COLO668 (cell line): ENCODE measurements around the gene STX2.

ENCODE experiments used
- DNase-seq: peaks from one replicate; lab custom pipeline; 2025; ENCODE audit not compliant: unreplicated experiment; lab: John Stamatoyannopoulos, UW

Gene STX2

DNA sequence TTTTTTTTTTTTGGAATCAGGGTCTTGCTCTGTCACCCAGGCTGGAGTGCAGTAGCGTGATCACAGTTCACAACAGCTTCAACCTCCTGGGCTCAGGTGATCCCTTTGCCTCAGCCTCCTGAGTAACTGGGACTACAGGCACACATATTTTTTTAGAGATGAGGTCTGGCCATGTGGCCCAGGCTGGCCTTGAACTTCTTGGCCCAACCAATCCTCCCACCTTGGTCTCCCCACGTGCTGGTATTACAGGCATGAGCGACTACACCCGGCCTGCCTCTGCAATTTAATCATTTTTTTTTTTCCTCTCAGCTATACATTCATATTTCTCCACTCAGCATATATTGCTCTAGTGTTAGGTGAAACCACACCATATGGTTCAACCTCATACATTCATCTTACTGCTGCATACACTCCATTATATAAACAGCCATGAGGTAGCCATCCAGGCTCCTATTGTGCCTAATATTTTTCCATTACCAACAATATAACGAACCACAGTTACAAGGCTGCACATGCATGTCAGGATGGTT, 7.1 kb downstream of the STX2 start:
- no peak for DNase-seq

DNA sequence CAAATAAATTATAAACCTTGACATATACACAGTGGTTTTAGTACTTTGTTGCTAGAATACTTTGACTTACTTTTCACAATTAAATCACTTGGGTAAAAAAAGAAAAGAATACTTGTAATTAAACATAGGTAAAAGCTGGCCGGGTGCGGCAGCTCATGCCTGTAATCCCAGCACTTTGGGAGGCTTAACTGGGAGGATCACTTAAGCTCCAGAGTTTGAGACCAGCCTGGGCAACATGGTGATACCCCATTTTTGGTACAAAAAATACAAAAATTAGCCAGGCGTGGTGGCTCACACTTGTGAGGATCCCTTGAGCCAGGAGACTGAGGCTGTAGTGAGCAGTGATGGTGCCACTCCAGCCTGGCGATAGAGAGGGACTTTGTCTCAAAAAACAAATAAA, 7.8 kb downstream of the STX2 start:
- DNase-seq: no peak

DNA sequence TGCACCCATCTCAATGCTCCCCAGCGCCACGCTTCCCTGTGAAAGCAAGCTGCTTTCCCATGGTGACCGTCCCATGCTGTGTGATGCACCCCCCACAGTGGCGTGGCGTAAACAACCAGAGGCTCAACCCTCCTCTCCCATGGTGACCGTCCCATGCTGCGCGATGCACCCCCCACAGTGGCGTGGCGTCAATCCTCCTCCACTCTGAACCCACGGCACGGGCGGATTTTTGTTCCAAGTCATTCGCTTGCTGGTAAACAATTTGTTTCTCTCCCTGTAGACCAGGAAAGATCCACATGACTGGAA, 8.9 kb downstream of the STX2 start:
- DNase-seq: no peak

DNA sequence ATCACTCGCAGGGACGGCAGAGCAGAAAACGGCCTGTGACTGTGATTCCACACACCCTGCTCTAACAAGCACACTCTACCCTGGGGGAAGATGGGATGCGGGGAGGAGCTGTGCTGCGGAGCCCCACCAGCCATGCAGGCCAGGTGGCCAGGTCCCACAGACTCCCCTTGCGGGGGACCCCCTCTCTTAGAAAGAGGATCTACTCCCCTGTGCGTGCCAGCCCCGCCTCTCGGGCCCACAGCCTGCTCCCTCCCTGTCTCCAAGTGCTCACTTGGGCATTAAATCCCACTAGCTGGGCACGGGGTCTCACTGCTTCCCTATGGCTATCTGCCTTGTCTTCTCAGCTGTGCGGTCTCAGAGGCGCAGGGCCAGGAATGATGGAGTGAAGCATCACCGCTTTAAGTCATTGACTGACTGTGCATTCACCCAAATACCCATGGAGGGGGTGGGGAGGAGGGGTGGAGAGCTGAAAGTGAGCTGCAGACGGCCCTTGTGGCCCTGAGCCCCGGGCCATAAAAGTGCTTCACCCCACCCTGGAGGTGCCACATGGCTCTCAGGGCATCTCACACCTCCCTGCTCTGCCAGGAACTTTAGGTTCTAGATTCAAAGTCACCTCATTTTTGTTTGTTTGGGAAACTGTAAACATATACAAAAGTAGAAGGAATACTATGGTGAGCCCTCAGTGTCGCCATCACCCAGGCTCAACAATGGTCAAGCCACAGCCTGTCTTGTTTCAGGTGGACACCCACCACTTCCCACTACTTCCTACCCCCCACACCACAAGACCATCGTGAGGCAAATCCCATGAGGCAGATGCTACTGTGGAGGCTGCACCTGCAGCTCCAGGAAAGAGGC, 9.4 kb downstream of the STX2 start:
- no peak for DNase-seq

DNA sequence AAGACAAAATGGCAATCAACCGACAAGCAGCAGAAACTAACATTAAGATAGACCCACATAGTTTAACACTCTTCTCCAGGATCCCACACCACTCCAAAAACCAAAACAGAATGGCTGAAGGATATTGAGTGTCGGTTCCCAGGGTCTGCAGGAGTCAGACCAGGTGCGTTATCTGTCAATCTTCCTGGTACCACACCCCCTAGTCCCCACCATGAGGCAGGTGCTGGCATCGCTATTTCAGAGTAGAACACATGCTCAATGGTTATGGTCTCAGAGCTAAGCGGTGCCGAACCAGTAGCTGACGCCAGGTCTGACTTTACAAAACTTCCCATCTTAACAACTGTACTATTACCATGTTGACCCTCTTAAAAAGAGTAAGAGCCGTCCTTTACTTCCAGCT, 10.2 kb downstream of the STX2 start:
- no peak for DNase-seq

DNA sequence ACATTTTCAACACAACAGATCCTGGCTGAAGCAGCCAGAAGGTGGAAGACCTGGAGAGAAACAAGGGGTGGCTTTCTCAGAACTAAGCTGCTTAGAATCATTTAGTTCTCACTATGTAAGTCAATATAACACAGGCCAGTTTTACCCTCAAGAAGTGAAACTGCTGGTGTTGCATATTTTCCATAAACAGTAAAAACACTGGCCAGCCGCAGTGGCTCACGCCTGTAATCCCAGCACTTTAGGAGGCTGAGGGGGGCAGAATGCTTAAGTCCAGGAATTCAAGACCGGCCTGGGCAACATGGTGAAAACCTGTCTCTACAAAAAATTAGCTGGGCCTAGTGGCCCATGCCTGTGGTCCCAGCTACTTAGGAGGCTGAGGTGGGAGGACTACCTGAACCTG, 11.6 kb downstream of the STX2 start:
- no peak for DNase-seq

DNA sequence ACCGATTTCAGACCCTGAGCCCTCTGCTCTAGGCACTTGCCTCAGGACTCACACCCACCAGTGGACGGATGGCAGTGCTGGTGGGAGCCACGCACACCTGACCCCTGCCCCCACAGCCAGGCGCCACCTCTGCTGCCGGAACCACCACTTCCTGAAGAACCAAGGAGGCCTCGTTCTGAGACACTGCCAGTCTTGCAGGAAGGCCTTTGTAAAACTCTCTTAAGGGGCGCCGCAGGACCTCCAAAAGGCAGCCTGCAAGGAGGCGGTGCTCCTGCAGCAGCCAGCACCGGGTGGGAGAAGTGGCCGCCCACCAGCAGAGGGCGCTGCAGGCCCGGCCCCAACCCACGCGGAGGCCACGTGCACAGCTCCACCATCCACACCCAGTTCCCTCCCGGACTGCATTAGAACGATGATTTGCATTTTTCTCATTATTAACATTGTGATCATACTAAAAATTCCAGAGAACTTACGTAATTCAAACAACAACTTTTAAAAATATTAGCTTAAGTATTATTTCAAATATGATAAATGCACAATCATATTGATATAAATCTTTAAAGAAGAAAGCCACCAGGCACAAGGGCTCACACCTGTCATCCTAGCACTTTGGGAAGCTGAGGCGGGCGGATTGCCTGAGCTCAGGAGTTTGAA, 12.8 kb downstream of the STX2 start:
- peak; percentile 19 for DNase-seq

DNA sequence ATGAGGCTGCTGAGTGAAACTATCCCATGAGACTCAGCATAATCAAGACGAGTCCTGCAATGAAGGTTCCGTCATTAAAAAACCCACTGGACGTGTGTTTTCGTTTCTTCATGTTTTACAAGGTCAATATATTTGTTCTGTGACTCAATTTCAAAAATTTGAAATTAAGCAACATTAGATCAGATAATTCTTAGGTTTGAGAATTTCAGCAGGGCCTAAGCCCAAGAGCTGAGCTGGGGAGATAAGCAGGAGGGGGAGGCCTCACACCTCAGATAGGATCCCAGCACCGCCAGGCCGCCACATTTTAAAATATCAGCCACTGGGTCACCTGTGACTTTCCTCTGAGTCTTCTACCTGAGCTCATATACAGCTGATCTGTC, 13.3 kb downstream of the STX2 start:
- no peak for DNase-seq

DNA sequence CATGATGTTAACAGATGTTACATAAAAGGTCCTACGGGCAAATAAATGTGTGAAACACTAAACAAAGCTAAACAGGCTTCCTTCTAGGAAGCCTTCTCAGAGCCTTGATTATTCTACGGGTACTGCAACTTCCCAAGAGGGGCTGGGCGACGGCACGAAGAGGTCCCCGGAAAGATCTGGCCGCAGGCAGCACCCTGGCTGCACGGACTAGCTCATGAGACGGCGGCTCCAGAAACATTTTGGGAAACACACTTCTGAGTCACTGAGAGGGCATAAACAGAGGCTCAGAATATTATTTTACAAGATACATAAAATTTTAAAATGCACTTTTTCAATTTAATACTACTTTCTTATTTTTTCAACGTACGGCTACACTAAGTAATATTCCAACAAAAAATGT, 19.4 kb downstream of the STX2 start:
- DNase-seq: no peak

DNA sequence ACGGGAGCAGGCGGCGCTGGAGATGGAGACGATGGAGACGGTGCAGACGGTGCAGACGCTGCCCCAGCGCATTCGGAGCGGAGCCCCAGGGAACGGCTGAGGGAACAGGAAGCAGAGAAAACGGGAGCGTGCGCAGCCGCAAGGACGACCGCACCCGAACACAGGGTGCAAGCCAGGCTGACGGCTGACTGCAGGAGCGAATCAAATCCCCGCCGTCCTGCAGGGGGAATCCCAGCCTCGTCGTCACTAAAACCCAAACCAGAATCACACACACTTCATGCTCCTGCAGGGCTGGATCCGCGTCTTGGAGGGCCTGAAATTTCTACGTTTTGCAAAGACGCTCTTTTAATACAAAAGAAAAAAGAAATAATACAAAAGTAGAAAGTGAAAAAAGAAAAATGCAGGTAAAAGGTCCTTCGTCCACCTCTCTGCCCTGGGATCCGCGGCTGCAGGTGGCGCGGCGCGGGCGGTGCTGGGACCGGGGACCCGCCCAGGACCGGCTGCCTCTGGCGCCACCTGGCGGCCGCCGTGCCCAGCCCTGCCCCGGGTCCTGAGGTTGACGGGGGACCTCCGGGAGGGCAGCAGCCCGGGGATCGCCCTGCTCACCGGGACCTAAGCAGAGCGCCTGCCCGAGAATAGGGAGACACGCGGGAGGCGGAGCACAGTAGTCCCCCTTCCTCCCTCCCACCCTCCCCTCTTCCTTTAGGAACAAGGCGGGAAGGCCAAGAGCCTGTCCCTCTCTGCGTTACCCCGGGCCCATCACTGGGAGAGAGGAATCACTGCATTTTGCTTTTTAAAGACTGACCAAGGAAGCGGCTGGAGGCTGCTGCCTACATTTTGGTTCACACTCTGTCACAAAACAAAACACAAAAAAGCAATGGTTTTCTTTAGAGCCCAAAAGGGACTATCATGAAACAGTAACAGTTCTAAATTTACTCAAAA, 20.1 kb downstream of the STX2 start:
- peak; percentile 46 for DNase-seq

DNA sequence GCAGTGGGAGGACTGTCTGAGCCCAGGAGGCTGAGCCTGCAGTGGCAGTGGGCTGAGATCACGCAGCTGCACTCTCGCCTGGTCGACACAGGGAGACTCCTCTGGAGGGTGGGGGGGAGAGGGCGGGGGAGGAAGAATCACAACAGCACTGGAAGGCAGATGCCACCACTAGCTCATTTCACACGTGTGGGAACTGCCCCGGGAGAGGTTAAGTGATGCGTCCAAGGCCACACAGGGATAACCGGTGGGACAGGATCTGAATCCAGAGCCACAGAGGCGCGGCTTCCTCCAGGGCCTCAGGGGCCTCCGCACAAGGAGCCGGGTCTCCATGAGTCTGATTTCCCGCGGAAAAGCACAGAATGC, 20.8 kb downstream of the STX2 start:
- no peak for DNase-seq

DNA sequence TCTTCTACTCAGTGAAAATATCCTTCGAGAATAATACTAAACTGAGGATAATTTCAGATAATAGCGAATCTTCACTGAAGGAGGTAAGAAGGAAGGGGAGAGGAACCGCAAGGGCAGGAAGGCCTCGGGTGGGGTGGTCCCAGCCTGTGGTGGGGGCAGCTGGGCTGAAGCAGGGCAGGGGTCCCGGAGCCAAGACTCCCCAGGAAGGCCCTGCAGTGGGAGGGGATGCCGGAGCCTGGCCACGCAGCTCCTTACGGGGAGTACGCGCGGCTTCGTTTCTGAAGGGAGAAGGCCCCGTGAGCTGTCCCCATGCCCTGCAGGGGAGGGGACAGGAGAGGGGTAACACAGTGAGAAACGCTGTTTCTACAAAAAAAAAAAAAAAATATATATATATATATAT, 21.2 kb downstream of the STX2 start:
- no peak for DNase-seq

DNA sequence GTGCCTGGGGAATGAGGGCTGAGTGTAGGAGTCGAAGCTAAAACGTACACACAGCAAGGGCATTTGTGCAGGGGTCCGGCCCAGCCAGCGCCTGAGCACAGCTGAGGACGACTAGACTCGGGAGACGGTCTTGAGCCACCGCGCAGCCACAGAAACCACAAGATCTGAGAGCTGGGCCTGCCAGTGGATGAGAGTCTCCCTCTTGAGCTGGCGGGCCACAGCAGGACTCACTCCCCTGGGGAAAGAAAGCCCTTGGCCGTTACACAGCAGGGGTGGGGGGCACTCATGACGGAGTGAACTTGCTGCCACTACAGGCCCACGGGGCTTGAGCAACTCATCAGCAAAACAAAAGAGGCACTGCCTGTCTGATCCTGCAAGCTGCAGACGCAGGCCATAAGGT, 23.0 kb downstream of the STX2 start:
- DNase-seq: no peak

DNA sequence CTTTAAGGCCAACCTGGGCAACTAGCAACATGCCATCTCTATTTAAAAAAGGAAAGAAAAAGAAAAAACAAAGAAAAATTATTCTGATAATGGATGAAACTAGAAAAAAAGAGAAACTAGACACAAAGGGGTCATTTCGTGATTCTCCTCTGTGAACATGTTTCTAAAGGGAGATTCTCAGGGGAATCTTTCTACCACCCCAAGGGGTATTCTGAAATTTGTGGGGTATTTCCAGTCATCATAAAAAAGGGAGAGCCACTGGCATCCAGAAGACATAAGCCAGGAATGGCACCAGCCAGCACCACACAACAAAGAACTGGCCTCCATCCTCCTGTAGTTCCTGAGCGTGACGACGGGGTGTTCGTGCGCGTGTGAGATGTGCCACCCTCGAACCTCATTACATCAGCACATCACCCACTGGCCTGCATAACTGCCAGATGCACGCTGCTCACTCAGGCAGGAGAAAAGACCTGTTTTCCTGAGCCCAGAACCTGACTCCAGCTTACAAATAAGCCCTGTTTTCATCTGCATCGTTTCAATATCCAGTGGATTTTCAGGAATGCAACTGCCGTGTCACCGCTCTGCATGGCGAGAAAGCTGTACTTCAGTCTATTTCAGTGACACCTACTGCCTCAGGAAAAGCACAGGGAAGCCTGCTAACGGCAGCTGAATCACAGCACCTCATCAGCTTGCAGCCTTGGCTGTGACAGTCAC, 23.9 kb downstream of the STX2 start:
- no peak for DNase-seq

DNA sequence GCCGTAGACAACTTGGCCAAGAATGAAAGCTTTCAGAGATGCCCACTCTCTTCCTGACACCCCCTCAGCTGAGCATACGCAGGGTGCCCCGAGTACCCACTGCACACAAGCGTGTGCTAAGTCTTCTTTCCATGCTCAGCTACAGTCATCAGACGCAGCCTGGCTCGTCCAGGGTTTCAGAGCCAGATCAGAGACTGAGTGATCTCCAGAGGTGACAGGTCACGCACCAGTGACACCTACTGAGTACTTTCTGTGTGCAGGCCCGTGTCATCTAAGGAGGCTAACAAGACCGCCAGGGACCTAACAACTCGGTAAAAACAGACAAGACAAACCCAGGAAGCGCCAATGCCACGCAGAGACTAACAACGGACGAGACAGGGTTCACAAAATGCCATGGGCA, 25.1 kb downstream of the STX2 start:
- DNase-seq: no peak

DNA sequence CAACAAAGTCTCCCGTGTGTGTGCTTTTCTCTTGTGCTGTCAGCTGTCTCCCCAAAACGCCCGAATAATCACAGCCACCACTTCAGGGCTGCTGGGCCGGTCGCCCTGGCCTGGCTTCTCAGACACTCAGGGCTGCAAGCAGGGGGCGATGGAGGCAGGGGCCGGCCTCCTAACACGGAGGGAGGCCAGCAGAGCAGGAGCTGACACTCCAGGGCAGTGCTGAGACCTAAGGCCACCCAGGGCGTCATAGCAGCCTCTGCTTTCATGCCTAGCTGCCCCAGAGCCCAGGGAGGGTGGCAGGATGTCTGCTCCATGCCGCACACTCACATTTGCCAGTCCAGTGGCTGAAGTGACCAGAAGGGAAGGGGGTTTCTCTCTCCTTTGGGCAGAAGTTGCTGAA, 25.6 kb downstream of the STX2 start:
- DNase-seq: no peak

DNA sequence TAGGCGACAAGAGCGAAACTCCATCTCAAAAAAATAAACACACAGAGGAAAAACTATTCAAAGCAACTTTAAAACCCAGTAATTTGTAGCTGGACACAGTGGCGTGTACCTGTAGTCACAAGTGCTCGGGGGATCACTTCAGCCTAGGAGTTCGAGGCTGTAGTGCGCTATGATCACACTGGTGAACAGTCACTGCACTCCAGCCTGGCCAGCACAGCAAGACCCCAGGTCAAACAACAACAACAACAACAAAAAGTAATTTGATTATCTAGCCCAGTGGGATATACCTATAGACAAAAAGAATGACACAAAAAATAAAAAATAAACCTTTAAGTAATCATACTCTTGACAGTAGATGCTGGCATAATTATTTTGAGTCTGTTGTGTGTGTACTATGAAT, 29.3 kb downstream of the STX2 start:
- no peak for DNase-seq

DNA sequence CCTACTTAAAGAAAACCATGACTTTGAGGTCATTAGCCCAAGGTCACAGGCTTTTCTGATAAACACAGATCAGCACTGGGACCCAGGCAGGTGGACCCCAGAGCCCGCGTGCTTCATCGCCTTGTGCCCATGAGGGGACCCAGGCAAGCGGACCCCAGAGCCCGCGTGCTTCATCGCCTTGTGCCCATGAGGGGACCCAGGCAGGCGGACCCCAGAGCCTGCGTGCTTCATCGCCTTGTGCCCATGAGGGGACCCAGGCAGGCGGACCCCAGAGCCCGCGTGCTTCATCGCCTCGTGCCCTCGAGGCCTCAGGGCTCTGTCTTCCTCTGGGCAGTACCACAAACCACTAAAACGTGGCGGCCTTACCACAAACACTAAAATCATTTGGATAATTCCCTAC, 31.7 kb downstream of the STX2 start:
- no peak for DNase-seq

DNA sequence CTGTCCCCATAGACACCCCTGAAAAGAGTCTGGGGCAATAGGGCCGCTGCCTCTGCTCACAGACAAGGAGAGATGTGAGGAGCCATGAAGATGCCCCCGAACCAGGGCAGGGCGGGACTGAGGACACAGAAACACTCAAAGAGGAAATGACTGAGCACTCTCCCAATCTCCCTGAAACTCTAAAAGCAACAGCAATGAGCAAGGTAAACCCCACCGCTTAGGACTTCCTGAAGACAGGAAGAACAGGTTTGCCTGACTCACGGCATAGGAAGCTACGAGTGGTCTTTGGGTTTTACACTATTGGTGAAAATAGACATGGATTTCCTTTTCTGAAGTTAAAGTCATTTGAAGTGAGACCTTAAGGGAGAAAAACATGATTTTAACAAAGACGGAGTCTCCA, 32.5 kb downstream of the STX2 start:
- DNase-seq: no peak

DNA sequence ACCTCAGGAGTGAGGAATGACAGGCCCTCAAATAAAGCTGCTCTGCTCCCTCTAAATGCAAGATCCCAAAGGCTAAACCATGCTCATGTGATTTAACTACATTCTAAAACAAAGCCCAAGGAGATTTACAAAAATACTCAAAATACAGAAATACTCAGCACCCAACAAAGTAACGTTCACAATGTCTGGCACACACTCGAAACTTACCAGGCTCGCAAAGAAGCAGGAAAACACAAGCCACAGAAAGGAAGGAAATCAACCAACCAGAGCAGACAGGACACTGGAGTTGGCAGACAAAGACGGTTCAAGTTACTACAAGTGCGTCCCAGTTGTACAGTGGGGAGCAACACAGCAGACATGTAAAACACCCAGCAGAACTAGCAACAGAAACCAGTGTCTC, 33.4 kb downstream of the STX2 start:
- DNase-seq: no peak

DNA sequence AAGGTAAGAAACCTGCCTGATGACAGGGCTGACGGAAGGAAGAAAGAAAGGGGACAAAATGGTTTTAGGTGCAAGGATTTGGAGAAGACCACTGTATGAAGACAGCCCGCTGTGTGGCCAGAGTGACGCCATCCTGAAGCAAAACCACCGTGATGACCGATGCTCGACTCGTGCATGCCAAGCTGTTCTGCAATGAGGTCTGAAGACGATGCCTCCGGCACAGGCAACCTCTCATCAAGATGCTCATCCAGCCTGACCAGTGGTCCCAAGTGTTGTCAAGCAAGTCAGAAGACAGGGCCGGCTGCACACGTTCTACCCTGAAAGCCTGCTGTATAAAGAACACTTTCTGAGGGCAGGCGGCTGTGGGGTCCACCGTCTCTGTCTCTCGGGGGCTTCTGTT, 34.8 kb downstream of the STX2 start:
- no peak for DNase-seq
